Endometrium (tissue), 2 donors: ENCODE results near the gene EOMES.

ENCODE experiments used
- FAIRE-seq: peaks from 2 replicates; lab custom pipeline; 2012; peaks lifted over from hg19 to GRCh38; lab: Jason Lieb, UNC
- donor health status: control.
- donor health status: control.

The EOMES gene

GRCh38 chr3:27720899-27721716 lies 1.0 kb downstream of the EOMES start:
- FAIRE-seq, result no peak

DNA sequence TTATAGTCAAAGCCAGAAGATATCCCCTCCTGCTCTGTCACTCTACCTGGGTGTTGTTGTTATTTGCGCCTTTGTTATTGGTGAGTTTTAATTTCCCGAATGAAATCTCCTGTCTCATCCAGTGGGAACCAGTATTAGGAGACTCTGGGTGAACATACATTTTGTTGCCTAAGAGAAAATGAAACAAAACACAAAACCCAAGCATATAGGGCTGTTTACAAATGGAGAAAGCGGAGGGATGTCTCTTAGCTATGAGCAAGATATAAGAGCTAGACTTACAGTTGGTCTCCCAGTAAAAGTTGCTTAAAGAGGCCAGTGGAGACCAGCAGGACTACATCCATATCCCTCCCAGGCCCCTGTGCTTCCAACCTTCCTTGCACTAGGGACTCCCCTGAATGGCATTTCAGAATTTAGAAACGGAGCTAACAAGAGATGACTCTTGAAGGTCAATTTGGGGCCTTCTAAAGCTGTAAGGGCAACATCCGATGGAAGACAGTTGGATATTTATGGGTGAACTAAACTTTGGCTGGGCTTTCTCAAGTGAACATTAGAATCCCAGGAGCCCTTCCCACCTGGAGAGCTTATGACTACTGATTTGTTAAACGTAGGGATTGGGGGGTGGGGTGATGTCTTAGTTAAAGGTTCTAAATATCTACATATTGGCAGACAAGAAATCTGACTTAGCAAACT lies 2.7 kb downstream of the EOMES start:
- no peak for FAIRE-seq

DNA sequence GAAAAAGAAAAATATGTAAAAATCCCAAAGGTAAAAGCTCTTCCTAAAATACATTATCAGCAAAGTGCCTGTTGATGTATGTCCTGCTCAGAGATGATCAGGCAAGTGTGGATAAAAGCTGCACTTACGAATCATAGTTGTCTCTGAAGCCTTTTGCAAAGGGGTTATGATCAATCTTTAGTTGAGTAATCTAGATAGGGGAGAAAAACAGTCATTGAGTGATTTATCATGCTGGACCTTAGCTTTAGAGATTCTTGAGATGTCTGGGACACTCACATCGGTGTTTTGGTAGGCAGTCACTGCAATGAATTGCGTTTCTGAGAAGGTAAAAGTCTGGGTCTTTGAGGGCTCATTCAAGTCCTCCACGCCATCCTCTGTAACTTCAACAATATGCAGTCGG lies 3.7 kb downstream of the EOMES start:
- FAIRE-seq, result no peak

DNA sequence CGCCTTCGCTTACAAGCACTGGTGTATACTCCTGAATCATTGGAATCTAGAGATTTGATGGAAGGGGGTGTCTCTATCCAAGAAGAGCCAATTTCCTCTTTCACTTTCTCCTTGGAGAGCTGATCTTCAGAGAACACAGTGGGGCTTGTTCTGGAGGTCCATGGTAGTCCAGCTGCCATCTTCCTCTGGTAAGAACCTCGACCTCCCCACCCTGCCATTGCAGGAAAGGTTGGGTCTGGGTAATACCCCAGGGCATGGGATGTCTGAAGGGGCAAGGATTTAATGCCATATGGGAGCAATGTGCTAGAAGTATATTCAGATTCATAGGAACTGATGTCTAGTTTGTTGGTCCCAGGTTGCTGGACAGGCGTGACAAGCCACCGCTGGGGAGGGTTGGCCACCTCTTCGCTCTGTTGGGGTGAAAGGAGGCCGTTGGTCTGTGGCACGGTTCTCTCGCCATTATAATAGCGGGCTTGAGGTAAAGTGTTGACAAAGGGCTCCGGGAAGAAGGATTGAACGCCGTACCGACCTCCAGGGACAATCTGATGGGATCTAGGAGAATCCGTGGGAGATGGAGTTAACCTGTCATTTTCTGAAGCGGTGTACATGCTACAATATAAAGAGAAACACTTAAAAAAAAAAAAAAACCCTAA lies 4.8 kb downstream of the EOMES start:
- no peak for FAIRE-seq

- no peak for FAIRE-seq
These were observed 5.8 kb downstream of the EOMES start for GRCh38 chr3:27716309-27716708.

GRCh38 chr3:27715863-27716262 lies 6.3 kb downstream of the EOMES start:
- FAIRE-seq, result no peak

GRCh38 chr3:27715454-27715806 lies 6.7 kb downstream of the EOMES start:
- no peak for FAIRE-seq

DNA sequence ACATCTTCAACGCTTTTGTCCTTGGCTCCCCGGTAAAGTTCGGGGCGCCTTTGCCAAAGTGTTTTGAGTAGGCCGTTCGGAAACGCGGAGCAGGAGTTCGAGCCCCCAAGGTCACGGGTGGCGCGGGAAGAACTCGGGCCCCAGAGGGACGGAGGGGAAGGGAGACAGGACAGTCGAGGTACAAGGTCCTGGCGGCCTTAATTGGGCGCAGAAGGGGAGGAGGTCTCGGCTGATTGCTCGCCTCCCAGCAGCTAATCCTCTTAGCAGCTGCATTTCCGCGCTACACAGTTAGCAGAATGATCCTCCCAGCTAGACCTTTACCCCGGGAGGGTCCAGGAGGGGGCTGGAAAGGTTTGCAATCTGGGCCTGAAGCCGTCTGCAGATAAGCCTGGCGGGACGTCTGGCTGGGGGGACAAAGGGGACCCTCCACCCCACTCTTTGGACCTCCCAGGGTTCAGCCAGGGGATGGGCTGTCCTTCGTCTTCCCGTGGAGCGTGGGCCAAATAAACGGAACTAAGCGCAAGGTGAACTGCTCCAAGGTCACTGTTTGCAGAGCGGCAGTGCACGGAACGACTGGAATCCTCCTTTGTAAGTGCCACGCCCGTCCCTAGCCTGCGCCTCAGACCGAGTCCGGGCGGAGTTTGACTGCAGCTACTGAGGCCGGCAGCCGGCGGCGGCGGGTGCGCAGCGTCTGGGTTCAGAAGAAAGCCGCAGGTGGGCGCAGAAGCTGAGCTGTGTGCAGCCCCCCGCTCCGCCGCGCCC lies 7.2 kb downstream of the EOMES start:
- FAIRE-seq, result no peak

DNA sequence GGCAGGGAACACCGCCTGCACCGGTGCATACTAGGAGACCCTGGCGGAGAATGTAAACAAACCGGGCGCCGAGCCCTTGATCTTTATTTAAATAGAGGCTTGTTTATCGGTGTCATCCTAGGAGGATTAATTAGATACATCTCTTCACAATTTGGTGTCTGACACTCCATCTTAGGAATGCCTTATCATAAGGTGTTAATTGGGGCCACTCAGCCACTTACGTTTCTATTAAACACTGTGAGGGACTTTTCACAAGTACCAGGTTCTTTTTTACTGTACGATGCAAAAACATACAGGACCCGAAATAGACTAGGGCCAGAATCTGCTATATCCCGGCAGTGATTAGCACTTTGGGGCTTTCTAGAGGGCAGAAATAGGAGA lies 8.0 kb downstream of the EOMES start:
- no peak for FAIRE-seq

GRCh38 chr3:27713435-27714145 lies 8.5 kb downstream of the EOMES start:
- FAIRE-seq, result no peak

DNA sequence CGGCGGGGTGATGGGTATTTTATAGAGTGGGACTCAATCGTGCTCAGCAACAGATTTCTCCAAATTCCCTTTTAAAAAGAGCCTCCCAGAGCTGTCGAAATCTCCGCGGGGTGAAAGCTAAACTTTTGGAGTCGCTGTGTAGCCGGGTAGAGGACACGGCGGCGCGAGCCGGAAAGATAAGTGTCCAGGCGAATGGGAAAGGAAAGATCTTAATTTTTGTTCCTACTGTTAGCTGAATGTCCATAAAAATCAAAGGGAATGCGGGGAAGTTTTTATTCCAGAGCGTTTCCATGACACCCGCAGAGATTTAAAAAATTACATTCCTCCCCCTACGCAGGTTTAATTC lies 9.1 kb downstream of the EOMES start:
- no peak for FAIRE-seq

DNA sequence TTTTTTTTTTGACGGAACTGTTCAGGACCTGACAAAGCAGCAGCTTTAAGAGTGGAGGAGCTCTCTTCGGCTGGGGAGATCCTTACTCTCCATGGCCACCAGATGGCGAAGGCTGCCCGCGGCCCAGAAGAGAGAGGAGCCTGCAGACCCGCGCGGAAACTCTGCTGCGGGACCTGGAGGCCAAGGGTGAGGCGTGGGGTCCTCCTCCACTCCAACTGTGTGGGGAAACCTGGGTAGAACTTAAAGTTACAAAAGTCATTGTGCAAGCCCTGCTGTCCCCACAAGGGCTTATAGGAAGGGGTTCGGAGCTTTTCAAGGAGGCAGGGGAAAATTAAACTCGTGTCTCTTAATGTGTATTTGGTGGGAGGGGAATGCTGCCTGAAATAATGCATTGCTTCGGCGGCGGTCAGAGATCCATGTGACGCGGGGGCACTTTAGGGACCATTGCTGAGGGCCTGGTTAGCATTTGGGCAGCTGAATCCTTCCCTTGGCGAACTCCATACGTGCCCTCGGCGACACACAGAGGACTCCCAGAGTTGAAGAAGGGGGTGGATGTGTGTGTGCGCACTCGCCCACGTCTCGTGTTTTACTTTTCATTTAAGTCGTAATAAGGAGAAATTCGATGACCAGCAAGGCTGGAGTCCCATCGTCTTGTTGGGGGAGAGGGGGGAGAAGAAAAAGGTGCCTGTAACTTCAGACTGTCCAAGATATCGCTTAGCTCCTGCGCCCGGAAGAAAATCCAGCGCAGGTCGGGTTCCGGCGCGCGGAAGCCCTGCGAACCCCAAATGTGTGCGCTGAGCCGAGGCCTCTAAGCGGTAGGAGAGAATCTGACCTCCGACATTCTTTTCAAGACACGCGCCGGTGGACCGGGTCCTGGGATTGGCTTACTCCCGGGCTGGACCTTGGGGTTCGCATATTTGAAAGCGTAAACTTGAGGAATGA lies 9.7 kb downstream of the EOMES start:
- peak; percentile 18 for FAIRE-seq

DNA sequence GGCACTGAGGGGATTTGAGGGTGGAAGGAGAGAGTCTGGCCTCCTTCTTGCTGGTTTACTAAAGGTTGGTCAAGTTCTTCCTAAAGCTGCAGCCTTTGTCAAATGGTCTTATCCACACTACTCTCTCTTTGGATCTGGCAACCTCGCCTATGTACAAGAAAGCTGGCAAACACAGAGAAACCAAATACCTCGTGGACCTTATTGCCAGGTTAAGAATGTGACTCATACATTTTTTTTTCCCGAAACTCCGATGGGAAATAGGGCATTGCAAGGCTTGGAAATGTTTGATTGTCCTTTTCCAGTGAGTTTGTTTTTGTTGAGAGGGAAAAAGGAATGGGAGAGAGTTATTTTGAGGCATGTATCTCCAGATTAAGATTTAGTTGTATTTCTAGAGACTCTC lies 13.9 kb downstream of the EOMES start:
- no peak for FAIRE-seq

- no peak for FAIRE-seq
These were observed 23.1 kb downstream of the EOMES start for GRCh38 chr3:27699067-27699466.

- FAIRE-seq, result no peak
These were observed 25.2 kb downstream of the EOMES start for GRCh38 chr3:27696906-27697305.

DNA sequence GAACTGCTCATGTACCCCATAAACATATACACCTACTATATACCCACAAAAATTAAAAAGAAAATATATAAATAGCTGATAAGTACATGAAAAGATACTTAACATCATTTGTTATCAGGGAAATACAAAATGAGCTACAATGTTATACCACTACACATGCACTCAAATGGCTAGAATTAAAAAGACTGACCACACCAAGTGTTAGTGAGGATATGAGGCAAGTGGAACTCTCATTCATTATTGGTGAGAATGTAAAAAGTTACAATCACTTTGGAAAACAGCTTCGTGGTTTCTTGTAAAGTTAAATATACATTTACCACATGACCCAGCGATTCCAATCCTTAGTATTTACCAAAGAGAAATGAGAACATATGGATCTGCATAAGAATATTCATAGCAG lies 26.5 kb downstream of the EOMES start:
- FAIRE-seq, result no peak

DNA sequence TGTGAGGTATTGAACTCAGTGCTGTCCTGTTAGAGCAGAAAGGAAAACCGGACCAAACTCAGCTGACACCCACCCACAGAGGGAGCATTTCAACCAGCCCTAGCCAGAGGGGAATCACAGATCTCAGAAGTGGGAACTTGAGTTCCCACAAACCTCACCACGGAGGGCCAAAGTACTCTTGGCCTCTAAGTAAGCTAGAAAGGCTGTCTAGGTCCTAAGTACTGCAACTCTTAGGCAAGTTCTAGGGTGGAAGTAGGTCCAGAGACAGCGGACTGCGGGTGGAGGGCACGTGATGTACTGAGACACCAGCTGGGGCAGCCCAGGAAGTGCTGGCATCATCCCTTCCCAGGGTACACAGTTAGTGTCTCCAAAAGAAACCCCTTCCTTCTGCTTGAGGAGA lies 34.1 kb downstream of the EOMES start:
- FAIRE-seq, result no peak

- no peak for FAIRE-seq
These were observed 35.5 kb downstream of the EOMES start for GRCh38 chr3:27686642-27687041.

DNA sequence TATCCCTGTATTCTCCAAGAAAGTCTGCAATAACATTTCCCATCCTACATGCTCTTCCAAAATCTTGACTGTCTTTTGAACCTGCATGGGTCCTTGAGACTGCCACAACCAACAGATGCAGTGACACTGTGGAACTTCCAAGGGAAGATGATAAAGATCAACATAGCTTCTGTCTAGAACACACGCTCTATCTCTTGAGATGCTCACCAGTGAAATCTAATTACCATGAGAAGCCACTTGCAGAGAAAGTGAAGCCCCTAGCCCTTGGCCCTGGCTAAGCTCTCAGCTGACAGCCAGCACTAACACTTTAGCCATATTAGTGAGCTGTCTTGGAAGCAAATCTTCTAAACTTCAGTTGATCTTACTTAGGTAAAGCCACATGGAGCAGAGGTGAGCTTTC lies 36.6 kb downstream of the EOMES start:
- no peak for FAIRE-seq

DNA sequence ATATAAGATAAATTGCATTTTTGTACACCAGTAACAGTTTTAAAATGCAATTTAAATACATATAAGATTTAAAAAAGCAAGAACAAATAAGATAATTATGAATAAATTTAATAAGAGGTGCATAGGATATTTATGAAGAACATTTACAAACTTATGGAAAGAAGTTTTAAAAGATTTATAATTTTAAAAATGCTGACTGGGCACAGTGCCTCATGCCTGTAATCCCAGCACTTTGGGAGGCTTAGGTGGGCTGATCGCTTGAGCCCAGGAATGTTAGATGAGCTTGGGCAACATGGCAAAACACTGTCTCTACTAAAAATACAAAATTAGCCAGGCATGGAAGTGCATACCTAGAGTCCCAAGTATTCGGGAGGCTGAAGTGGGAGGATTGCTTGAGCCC lies 37.8 kb downstream of the EOMES start:
- FAIRE-seq, result no peak

- peak; percentile 71 for FAIRE-seq
These were observed 40.8 kb downstream of the EOMES start for GRCh38 chr3:27681249-27681748.
